MM.1S (cell line): ENCODE data around the gene CYP39A1.

Experiments
- EZH2 ChIP-seq: fragments of 300-600 bp; sonication (generic); optimal IDR thresholded peaks from 2 replicates; pipeline ENCODE3; 2017; ENCODE audit warnings: low read depth, mild to moderate bottlenecking, antibody characterized with exemption, low read length, mixed read lengths
- TF ChIP-seq, protein P1 (sequence below): fragments of 300-600 bp; sonication (generic); IDR thresholded peaks from 2 replicates; pipeline ENCODE4 v1.5.1; 2016; ENCODE audit warnings: antibody characterized with exemption, low read length, mixed read lengths

DNA sequence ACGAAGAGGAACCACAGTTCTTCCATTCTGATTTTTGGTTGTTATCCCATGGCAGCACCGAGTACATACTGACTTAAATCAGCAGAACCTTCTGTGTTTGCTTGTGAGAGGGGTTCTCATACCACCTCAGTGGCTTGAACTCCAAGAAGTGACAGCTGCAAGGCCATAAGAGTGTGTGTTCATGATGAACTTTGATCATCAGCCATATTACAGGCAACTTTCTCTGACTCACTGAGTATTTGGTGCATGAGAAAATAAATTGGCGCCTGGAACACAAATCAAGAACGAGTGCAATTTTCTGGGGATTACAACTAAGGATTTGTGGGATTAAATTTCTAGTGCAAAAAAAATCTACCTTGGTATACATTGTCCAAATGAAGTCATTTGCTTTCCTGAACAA lies 68.9 kb downstream of the CYP39A1 start:
- TF ChIP-seq, protein P1, sequence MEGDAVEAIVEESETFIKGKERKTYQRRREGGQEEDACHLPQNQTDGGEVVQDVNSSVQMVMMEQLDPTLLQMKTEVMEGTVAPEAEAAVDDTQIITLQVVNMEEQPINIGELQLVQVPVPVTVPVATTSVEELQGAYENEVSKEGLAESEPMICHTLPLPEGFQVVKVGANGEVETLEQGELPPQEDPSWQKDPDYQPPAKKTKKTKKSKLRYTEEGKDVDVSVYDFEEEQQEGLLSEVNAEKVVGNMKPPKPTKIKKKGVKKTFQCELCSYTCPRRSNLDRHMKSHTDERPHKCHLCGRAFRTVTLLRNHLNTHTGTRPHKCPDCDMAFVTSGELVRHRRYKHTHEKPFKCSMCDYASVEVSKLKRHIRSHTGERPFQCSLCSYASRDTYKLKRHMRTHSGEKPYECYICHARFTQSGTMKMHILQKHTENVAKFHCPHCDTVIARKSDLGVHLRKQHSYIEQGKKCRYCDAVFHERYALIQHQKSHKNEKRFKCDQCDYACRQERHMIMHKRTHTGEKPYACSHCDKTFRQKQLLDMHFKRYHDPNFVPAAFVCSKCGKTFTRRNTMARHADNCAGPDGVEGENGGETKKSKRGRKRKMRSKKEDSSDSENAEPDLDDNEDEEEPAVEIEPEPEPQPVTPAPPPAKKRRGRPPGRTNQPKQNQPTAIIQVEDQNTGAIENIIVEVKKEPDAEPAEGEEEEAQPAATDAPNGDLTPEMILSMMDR = no peak
- no peak for TF ChIP-seq EZH2
